Fibroblast of skin of abdomen (primary cell): ENCODE data around the gene GPR107.

Experiments used
- DNase-seq: peaks from one replicate; pipeline ENCODE4 v3.0.0-alpha.2; 2013

Gene GPR107

DNA sequence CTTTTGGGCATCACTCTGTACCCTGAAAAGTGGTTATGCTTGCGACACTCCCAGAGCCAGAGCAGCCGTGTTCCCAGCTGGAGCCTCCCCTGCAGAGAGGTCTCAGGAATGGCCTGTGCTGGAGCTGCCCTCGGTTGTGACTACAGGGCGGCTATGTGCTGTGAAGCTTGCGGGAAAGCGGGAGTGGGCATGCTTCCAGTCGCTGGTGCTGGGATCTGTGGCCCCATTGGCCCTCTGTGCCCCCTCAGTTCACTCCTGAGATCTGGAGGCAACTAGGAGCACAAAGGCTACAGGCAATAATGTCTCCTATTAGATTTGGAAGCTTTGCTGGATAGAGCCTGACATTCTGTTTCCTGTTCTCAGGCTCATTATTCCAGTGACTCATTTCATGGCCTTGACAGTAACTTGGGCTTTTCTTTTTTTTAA lies 56.9 kb downstream of the GPR107 start:
- DNase-seq: peak; percentile 40

- DNase-seq: no peak
These were observed 58.3 kb downstream of the GPR107 start for GRCh38 chr9:130111786-130112537.

- DNase-seq: no peak
These were observed 58.9 kb downstream of the GPR107 start for GRCh38 chr9:130112538-130113151.

GRCh38 chr9:130114741-130115140 lies 61.0 kb downstream of the GPR107 start:
- DNase-seq: no peak

DNA sequence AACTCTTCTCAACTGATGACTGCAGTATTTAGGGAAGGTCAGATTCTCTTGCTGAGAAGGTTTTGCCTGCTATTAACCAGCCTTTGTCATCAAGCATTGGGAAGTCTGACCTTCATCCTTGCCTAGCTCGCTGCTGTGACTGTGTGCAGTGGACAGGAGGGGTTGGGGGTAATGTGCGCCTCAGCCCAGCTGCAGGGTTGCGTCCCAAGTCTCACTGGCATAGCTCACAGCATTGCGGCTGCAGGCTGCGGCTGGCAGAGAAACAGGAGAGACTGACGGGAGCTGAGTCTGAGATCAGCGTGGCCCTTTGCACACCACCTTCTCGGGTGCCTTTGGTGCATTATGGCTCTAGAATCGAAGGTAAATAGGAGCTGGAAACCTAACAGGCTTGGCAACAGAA lies 62.6 kb downstream of the GPR107 start:
- DNase-seq: no peak

- no peak for DNase-seq
These were observed 63.7 kb downstream of the GPR107 start for GRCh38 chr9:130117376-130117775.

GRCh38 chr9:130117816-130118632 lies 64.3 kb downstream of the GPR107 start:
- DNase-seq: peak; percentile 51

DNA sequence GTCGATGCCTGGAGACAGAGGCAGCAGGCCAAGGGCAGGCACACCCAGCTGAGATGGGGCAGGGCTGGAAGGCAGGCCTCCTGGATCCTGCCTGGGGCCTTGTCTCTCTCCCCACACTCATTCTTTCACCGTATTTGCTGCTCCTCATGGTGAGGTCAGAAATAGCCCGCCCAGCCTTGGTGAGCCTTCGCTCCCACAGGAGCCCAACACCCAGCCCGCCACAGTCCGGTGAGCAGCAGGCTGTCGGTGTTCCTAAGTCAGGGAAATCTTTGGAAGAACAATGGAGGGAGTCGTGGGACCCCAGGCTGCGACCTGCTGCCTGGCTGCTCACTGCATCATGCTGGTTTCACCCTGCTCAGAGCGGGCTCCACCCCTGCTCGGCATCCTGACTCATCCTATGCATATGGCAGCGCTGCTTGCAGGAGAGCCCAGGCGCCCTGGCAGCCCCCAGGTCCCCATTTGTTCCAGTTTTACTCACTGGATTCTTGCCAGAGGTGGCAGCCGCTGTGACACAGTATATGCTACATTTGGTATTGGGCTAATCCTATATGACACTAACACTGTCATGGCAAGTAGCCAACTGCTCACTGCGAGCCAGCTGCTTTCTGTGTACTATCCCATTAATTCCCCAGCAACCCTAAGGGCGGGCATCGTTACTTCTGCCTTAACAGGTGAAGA lies 65.3 kb downstream of the GPR107 start:
- peak; percentile 61 for DNase-seq

DNA sequence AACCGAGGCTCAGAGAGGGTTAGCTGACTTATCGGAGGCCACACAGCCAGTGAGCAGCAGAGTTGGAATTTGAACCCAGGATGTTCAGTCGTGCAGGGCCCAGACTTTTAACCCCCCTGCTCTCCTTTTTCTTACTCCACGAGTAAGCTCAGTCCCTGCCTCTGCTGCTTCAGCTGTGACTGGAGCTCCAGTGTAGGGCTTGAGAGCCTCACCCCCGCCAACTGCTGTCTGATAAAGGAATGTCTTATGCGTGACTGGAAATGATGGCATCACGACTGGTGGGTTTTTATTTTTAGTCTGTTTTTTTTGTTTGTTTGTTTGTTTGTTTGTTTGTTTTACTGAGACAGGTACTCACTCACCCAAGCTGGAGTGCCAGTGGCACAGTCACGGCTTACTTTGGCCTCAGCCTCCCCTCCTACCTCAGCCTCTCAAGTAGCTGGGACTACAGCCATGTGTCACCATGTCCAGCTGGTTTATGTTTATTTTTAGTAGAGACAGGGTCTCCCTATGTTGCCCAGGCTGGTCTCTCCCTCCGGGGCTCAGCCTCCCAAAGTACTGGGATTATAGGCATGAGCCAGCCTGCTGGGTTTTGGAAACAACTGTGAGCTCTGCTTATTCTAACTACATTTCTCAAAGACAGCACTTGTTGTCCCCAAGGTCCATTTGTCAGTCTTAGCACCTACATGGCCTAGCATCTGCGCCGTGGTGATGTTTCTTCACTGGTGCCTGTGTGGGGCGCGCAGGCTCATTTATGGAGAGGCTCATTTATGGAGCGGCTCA lies 66.0 kb downstream of the GPR107 start:
- DNase-seq: no peak

DNA sequence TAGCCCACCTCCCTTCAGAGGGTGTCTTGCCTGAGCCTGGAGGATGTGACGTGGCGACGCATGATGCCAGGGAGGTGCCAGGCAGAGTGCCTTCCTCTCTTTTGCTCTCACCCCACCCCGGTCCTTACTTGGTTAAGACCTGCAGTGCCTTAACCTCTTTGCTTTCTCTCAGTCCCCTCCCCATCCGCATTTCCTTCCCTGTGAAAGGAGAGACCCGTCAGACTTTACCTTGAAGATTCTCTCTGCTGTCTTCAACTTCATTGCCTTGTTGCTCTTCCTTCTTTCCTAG lies 66.5 kb downstream of the GPR107 start:
- DNase-seq: no peak

DNA sequence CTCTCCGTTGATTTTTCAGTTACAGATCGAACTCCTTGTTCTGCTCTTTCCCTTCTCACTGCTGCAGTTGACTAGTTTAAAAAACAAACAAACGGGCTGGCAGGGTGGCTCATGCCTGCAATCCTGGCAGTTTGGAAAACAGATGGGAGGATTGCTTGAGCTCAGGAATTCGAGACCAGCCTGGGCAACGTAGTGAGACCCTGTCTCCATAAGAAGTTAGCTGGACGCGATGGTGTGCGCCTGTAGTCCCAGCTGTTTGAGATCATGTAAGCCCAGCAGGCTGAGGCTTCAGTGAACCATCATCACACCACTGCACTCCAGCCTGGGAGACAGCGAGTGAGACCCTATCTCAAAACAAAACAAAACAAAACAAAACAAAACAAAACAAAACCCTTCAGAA lies 67.1 kb downstream of the GPR107 start:
- no peak for DNase-seq

- no peak for DNase-seq
These were observed 68.8 kb downstream of the GPR107 start for GRCh38 chr9:130122456-130122855.

GRCh38 chr9:130124085-130124860 lies 70.6 kb downstream of the GPR107 start:
- no peak for DNase-seq

- DNase-seq: no peak
These were observed 73.2 kb downstream of the GPR107 start for GRCh38 chr9:130126721-130127433.

DNA sequence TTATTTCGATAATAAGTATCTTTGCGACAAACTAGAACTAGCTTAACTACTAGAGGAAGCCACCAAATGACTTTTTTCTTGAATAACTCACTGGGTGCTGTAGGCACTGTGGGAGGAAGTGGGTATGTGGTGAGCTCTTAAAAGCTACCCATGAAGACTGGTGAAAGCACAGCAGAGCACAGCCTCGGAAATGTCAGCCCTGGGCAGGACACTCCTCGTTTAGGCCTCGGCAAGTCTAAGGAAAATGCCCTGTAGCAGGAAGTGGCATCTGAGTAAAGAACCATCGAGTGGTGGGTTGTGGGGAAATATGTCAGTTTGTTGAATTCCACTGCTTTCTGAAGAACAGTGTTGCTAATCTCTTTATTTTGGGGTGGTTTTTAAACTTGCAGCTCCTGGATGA lies 74.5 kb downstream of the GPR107 start:
- no peak for DNase-seq

DNA sequence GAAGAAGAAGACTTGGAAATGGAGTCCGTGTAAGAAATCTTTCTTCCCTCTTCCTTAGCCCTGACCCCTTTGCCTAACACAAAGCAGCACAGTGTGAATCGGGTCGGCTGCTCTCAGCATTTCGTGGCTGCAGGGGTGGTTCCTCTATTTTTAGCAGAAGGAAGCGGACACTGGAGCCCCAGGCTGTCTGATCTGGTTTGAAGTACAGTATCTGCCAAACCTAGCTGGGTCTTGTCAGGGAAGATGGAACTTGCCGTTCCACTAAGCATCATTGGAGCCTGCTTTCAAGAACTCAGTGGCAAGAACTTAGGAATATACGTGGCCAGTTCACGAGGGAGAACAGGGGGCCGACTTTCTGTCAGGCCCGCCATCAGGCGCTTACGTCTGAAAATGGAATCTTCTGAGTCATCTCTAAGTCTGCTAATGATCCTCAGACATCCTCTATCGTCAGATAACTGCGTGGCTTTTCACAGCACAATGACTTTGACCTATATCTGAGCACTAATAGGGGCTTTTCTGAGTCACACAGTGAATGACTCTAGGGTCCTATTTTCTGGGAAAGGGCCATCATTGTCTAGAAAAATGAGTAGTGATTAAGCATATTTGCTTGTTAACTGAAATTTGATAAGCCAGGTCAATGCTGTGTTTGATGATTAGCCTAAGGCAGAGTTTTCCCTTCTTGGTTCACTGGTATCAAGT lies 75.2 kb downstream of the GPR107 start:
- peak; percentile 89 for DNase-seq

DNA sequence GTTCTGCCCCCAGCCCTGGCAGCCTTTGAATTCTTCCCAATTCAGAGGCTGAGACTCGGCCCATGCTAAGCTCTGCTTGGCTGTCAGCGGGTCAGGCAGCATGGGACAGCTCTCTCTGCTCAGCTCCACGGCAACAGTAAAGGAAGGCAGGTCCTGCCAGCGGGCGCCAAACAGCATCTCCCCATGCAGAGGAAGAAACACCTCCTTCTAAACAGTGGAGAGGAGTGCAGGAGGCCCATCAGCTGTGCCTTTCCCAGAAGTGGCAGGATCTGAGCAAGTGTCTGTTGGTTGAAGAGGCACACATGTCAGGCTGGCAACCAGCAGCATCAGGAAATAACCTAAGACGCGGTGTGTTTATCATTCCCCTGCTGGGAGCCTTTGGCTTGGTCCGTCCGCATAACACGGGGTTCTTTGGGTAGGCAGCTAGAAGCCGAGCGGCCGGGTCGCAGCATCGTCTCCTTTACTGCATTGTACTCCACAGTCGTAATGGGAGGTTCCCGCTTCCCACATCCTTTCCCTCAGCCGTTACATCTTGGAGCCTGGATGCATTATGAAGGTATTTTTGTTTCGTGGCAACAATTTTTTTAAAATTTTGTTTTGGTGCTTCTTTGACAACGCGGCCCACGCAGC lies 75.8 kb downstream of the GPR107 start:
- no peak for DNase-seq

- no peak for DNase-seq
These were observed 79.0 kb downstream of the GPR107 start for GRCh38 chr9:130132746-130133145.

DNA sequence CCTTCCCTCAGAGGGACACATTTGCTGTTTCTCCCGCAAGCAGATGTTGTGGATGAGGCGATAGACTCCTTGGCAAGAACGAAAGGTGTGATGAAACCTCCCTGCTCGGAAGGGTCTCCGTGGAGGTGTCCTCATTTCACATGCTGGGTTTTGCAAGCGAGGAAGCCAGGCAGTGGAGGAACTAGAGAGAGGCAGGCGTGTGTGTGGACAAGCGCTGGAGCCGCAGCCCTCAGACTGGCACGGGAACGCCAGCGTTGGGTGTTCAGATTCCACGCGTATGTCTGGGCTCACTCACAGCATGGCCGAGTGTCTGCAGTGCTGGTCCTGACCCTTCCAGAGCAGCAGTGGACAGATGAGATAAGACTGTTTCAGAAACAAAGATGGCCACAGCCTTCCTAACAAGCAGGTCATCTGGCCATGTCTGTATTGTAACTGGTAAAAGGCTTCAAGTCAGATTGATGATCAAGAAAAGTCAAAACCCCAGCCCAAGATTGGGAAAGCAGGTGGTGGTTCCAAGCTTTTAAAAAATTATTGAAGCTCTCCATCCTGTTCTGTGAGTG lies 83.5 kb downstream of the GPR107 start:
- no peak for DNase-seq
